Endothelial cell of umbilical vein (primary cell): ENCODE data around the gene SVOP. TPM values are rescaled to one million over a fixed set of nuclear protein-coding genes. Genes with fewer than 3 reads are reported as not detected.
"Not testable (repeated sequence)": the region's sequence is repeated elsewhere in the genome, so short reads cannot be mapped to it uniquely, and the experiment has no call there.

Experiments
- BruUV-seq: library from RNA; stranded (reverse); fragments of 400-500 nt; replicated peaks from 2 replicates; lab custom pipeline; 2021; lab: Mats Ljungman, UMichigan
- CTCF ChIA-PET: fragments of 300-600, 350-600 bp; sonication (Branson Sonifier 250); formaldehyde crosslinking; loops from one replicate; lab custom pipeline; 2021; ENCODE audit warnings: antibody characterized with exemption, inconsistent platforms; lab: Charles Lee
- POLR2A ChIA-PET: fragments of 300-600, 350-600 bp; sonication (Branson Sonifier 250); formaldehyde crosslinking; loops from one replicate; lab custom pipeline; 2021; ENCODE audit warnings: antibody characterized with exemption, inconsistent platforms; lab: Charles Lee
- DNase-seq: peaks from one replicate; pipeline ENCODE4 v3.0.0-alpha.2; 2011; ENCODE audit warnings: low read depth, low spot score
- FAIRE-seq: peaks from 2 replicates; lab custom pipeline; 2011; peaks lifted over from hg19 to GRCh38; lab: Jason Lieb, UNC
- H2AFZ ChIP-seq: 2 replicates; pipeline ENCODE4 v1.6.0; 2012; ENCODE audit warnings: low read depth, low read length, control low read depth, inconsistent platforms
- H3K27ac ChIP-seq: 2 replicates; pipeline ENCODE4 v1.5.1; 2011; ENCODE audit warnings: low read depth, mild to moderate bottlenecking, control low read depth, low read length, moderate library complexity; ENCODE audit not compliant: insufficient read depth
- H3K27me3 ChIP-seq, 2 experiments: 2 replicates each; pipeline versions ENCODE4 v1.6.0 to v1.6.1; 2011; ENCODE audit warnings: low read length in 2 of 2, mixed read lengths in 1 of 2; ENCODE audit not compliant: control insufficient read depth in 2 of 2, insufficient read depth in 2 of 2
- H3K36me3 ChIP-seq, 2 experiments: 2 replicates in 1 of 2; 3 replicates in 1 of 2; pipeline ENCODE4 v1.5.1; 2011; ENCODE audit warnings: low read length in 2 of 2, mild to moderate bottlenecking in 1 of 2, moderate library complexity in 1 of 2; ENCODE audit not compliant: control insufficient read depth in 2 of 2, insufficient read depth in 2 of 2; ENCODE audit errors: extremely low read depth in 1 of 2
- H3K4me1 ChIP-seq: 3 replicates; pipeline ENCODE4 v1.5.1; 2011; ENCODE audit warnings: mild to moderate bottlenecking, low read length; ENCODE audit not compliant: control insufficient read depth, insufficient read depth; ENCODE audit errors: extremely low read depth
- H3K4me2 ChIP-seq: 2 replicates; pipeline ENCODE4 v1.6.1; 2011; ENCODE audit warnings: low read length, control low read depth, mixed read lengths; ENCODE audit not compliant: insufficient read depth
- H3K4me3 ChIP-seq, 3 experiments: fragments of 200-600 bp in 1 of 3; sonication (generic), shearing (Covaris generic) in 1 of 3; replicated peaks in 1 of 3; 2 replicates each; pipeline ENCODE4 v1.5.1; 2011 to 2016; ENCODE audit warnings: control low read depth in 3 of 3, low read length in 3 of 3, mild to moderate bottlenecking in 2 of 3, inconsistent platforms in 1 of 3, low read depth in 1 of 3, moderate library complexity in 1 of 3; ENCODE audit not compliant: insufficient read depth in 1 of 3
- H3K79me2 ChIP-seq: 2 replicates; pipeline ENCODE4 v1.6.0; 2012; ENCODE audit warnings: low read length, inconsistent platforms; ENCODE audit not compliant: control insufficient read depth, insufficient read depth
- H3K9ac ChIP-seq: replicated peaks from 2 replicates; pipeline ENCODE3; 2011; ENCODE audit warnings: low read length, control low read depth; ENCODE audit not compliant: insufficient read depth; ENCODE audit errors: extremely low read depth
- H3K9me1 ChIP-seq: replicated peaks from 3 replicates; pipeline ENCODE4 v1.6.0; 2011; ENCODE audit warnings: mild to moderate bottlenecking, low read length; ENCODE audit not compliant: control insufficient read depth, insufficient read depth; ENCODE audit errors: extremely low read depth
- H3K9me3 ChIP-seq: replicated peaks from 2 replicates; pipeline ENCODE4 v1.5.1; 2012; ENCODE audit warnings: low read length, inconsistent platforms; ENCODE audit not compliant: control insufficient read depth, insufficient read depth
- H4K20me1 ChIP-seq: replicated peaks from 2 replicates; pipeline ENCODE3; 2011; ENCODE audit warnings: mild to moderate bottlenecking, low read length; ENCODE audit not compliant: control insufficient read depth, insufficient read depth; ENCODE audit errors: extremely low read depth
- GATA2 ChIP-seq: IDR thresholded peaks from 2 replicates; pipeline ENCODE4 v1.7.0; 2011; ENCODE audit warnings: low read depth, mild to moderate bottlenecking, moderate library complexity, mixed read lengths, low read length; ENCODE audit not compliant: insufficient read length, insufficient read depth
- dilution Hi-C: fragments of 300-500 bp; cut with MboI; formaldehyde crosslinking; loops from one replicate; pipeline ENCODE4 v1.15.0; 2019; ENCODE audit warnings: low sequenced_read_pairs; ENCODE audit not compliant: extremely low pct_ligation_motif_present
- intact Hi-C: fragments of 100-400 bp; cut with micrococcal nuclease; formaldehyde crosslinking; loops from one replicate; pipeline ENCODE4 v1.10.0; 2022
- polyA plus RNA-seq, 4 experiments: library from polyadenylated mRNA; depleted of rRNA in 3 of 4; stranded (reverse) in 3 of 4; unstranded in 1 of 4; fragments of >200 nt; gene quantifications; 2 replicates each; pipeline versions ENCODE4 v1.2.1 to v1.2.3, GENCODE V29; 2011 to 2012; ENCODE audit warnings: missing spikeins in 1 of 4
- total RNA-seq: library from RNA; stranded (reverse); gene quantifications from 2 replicates; pipeline ENCODE4 v1.2.3, GENCODE V29; 2021

Gene SVOP
- total and polyA plus RNA-seq, 2 donors (not counting 3 experiments of a cell fraction or from before 2014, with no cell fraction given) = not detected

DNA sequence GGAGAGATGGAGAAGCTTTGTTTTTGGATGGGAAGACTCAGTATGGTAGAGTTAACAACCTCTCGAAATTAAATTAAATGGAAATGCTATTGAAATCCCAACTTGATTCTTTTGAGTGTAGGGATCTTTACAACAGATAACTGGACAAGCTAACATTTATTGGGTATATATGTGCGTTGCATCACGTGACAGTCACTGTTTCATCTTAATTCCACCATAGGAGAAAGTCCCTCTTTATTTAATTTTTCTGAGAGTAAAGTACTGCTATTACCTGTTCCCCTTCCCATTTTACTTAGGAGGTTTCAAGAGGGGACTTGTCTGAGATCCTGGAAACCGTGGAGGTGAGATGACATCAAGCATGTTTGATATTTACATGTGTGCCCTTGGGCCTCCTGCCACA is 152.1 kb downstream of the SVOP start:
- Histone ChIP-seq H3K4me2 (no peak overlapping the region), H3K27me3 (no peaks in the 10 kb centered on the region), H3K27ac (no peak overlapping the region), H3K36me3 (no peaks in the 10 kb centered on the region), H3K9ac (no peak overlapping the region), H2AFZ (no peak overlapping the region), H3K4me1 (no peaks in the 10 kb centered on the region), H3K4me3 (no peak overlapping the region), H3K79me2 (no peaks in the 10 kb centered on the region), H3K9me3 (no peaks in the 10 kb centered on the region), H3K9me1 (no peaks in the 10 kb centered on the region), H4K20me1 (no peaks in the 10 kb centered on the region)
- no TSS peak for BruUV-seq
- dilution Hi-C loops = no loop called here
- no peak for FAIRE-seq
- no peak for TF ChIP-seq GATA2
- DNase-seq = no peak
- intact Hi-C loops = no loop called here
- ChIA-PET POLR2A (no interaction called here), CTCF (no interaction called here)

DNA sequence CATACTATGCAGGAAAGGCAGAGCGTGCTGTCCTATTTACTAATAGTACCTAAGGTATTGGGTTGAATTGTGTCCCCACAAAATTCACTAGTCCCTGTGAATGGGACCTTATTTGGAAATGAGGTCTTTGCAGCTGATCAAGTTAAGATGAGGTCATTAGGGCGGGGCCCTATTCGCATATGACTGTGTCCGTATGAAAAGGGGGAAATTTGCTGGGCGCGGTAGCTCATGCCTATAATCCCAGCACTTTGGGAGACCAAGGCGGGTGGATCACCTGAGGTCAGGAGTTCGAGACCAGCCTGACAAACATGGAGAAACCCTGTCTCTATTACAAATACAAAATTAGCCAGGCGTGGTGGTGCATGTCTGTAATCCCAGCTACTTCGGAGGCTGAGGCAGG is 154.8 kb downstream of the SVOP start:
- H3K4me2 ChIP-seq, H3K9ac ChIP-seq, H3K27ac ChIP-seq, DNase-seq, H3K9me3 ChIP-seq, BruUV-seq, H3K36me3 ChIP-seq, H3K4me1 ChIP-seq, dilution Hi-C loops, H2AFZ ChIP-seq, intact Hi-C loops, FAIRE-seq, POLR2A ChIA-PET, H4K20me1 ChIP-seq, H3K27me3 ChIP-seq, CTCF ChIA-PET, H3K79me2 ChIP-seq, H3K9me1 ChIP-seq, H3K4me3 ChIP-seq: not testable (repeated sequence)
